Stimulated activated CD8-positive, alpha-beta memory T cell treated with anti-CD3 and anti-CD28 coated beads, Interleukin-12 subunit alpha, Interleukin-12 subunit beta, amount 100 ng/mL, for 24 hours (primary cell): ENCODE measurements around the gene IGFALS.
A peak's percentile ranks its signal among the peaks of the same experiment; 100 is the strongest.

ENCODE experiments used
- DNase-seq: peaks from one replicate; pipeline ENCODE4 v3.0.0-alpha.2; 2020; ENCODE audit errors: extremely low read depth

The IGFALS gene

GRCh38 chr16:1776991-1777374 is 16.5 kb downstream of the IGFALS start:
- DNase-seq = no peak

GRCh38 chr16:1776672-1776955 is 16.9 kb downstream of the IGFALS start:
- DNase-seq = no peak

DNA sequence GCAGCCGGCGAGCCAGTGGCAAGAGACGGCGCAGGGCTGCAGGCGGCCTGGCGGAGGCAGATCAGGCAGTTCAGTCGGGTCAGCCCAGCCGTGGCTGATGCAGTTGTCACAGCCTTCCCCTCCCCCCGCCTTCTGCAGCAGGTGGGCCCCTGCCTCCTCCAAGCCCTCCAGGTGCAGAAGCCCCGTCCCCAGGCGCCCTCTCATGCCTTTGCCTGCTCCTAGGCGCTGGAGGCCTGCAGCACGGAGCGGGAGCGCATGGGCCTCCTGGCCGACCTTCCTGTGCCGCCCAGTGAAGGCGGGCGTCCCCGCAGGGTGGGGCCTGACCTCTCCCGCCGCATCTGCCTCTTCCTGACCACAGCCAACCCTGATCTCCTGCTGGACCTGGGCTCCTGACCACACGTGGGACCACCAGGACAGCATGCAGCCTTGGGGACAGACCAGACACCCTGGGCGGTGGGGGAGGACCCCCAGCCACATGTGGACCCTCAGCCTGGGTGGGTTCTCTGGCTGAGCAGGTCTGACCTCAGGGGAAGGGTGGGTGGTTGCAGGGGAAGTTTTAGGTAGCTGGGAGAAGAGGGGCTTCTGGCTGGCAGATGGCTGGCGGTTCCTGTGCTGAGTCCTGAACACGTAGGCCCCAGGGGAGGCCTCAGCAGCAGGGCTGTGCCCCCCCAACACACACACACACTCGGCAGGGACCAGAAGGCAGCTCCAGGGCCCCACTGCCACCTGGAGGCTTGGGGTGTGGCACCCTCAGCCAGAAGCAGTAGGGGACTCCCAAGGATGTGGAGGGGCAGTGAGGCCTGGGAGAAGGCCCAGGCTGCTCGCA is 17.4 kb downstream of the IGFALS start:
- DNase-seq = no peak

DNA sequence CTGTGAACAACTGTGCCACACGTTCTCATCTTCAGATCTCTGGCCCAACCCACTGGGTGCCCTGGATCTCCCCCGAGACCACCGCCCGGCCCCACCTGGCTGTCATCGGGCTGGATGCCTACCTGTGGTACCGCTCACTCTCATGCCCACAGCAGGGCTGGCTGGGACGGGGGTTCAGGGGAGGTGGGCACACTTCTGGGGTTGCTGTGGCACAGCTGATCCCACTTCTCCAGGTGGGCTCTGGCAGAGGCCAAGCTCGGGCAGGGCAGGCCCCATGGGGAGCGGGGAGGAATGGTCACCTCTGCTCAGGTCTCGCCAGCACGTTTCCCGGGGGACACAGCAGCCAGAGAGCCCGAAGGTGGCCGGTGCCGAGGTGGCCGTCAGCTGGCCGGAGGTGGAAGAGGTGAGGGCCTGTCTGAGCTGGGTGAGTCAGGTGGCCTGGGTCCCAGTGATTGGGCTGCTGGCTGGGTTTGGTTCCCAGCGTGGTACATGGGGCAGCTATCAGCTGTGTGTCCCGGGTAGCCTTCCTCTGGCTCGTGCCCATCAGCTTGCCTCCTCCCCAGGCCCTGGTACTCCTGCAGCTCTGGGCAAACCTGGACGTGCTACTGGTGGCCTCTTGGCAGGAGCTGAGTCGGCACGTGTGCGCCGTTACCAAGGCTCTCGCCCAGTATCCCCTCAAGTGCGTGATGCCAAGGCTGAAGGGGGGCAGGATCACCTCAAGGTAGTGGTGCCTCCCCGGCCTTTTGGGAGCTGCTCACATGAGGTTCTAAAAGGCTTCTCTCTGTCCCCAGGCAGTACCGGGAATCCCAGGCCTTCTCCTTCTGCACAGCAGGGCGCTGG is 18.3 kb downstream of the IGFALS start:
- DNase-seq = no peak

GRCh38 chr16:1774448-1774780 is 19.1 kb downstream of the IGFALS start:
- no peak for DNase-seq

DNA sequence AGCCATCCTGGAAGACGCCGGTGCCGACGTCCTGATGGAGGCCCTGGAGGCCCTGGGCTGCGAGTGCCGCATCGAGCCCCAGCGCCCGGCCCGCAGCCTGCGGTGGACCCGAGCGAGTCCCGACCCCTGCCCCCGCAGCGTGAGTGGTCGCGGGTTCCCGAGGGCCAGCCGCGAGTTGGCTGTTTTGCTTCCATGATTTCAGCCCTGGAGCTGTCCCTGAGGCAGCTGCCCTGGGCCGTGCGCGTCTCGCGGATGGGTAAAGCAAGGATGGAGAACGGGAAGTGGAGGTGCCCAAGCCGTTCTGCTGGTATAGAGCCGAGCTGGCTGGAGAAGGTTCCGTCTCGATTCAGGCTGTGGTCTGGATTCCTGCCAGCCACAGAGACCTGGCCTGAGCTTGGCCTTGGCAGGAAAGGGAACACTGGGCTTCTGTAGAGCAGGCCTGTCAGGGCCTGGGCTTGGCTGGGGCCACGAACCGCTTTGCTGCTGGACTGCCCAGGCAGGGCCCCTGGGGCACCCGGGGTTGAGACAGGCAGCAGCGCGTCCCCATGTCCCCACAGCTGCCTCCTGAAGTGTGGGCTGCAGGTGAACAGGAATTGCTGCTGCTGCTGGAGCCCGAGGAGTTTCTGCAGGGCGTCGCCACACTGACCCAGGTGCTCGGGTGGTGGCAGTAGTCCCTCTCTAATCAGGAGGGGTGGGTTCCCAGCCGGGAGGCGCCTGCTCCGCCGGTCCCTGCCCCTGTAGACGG is 19.6 kb downstream of the IGFALS start:
- DNase-seq = no peak

DNA sequence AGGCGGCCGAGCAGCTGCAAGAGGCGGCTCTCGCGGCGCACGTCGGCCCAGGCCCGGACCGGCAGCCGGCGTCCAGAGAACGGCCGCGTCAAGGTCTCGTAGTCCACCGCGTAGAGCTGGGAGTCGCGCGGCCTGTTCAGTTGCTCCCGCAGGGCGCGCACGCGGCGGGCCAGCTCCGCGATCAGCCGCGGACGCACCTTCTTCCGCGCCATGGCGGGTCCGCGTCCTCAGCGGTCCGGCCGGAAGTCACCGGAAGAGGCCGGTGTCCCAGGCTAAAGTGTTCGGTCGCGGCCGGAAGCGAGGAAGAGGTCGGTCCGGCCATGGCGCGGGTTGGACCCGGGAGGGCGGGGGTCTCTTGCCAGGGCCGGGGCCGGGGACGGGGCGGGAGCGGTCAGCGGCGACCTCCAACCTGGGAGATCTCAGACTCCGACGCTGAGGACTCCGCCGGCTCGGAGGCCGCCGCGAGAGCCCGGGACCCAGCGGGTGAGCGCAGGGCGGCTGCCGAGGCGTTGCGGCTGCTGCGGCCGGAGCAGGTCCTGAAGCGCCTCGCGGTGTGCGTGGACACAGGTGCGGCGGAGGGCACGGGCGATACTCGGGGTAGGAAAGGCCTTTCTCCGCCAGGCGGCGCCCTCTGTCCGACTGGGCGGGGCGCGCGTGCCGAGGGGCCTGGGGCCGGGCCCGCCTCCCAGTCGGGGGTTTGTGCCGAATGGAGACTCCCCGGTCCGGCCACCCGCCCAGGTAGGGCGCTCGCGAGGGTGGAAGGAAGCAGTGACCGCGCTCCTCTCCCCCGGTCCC is 20.4 kb downstream of the IGFALS start, which contains the start of gene MRPS34:
MRPS34 (minus strand) TSS at position 227 of the 795 bp plus-strand sequence; CDS start at position 212, 15 bp downstream.
- peak; percentile 51 for DNase-seq

GRCh38 chr16:1772362-1772907 is 21.1 kb downstream of the IGFALS start, which contains the start of gene EME2:
TSS of gene EME2 (plus strand) at chr16:1772810. CDS start at chr16:1773228, 418 bp downstream.
- DNase-seq = no peak

DNA sequence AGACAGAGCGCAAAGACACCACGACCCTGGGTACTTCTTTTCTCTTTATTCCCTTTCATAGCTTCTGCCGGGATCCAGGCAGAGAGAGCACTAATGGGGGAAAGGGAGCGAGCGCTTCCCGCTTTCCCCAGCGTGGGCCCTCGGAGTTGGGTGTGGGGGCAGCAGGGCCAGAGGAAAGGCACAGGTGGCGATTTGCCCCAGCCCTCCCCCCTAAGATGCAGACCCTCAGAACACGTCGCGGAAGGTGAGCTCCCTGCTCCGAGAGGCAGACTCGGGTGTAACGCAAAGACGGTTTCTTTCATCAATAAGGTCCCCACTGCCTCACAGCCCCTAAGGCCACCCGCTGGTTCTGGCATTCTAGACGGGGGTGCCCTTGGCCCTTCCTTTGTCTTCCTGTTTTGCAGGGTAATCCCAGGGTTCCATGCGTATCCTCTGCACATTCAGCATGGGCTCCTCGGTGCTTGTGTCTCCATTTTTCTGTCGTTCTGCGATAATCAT is 21.6 kb downstream of the IGFALS start:
- DNase-seq = no peak

DNA sequence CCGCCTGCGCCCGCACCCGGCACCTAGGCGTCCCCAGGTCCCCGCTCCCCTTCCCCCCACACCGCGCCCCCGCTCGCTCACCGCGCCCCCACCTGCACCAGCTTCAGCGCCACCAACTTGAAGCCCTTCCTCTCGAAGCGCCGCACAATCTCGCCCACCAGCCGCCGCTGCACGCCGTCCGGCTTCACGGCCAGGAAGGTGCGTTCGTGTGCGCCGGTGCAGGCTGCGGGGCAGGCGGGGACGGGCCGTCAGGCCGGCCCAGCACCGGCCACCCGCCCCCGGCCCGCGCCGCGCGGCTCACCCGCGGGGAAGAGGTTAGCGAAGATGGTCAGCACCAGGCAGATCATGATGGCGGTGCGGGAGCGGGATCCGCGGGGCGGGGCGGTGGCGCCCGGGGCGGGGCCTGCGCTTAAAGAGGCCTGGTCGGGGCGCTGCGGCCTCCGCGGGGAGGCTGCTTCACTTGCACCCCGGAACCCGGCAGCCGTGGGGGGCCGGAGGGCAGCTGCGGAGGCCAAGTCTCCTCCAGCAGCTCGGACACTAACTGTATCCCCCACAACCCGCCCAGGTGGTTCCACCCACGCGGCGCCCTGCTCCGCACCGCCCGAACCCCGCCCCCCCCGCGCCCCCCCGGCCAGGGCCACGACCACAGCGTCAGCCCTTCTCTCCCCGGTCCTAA is 22.2 kb downstream of the IGFALS start, which contains the start of gene NME3:
NME3 (minus strand) TSS at position 356 of the 676 bp plus-strand sequence; CDS start at position 347, 9 bp downstream.
- peak; percentile 51 for DNase-seq

DNA sequence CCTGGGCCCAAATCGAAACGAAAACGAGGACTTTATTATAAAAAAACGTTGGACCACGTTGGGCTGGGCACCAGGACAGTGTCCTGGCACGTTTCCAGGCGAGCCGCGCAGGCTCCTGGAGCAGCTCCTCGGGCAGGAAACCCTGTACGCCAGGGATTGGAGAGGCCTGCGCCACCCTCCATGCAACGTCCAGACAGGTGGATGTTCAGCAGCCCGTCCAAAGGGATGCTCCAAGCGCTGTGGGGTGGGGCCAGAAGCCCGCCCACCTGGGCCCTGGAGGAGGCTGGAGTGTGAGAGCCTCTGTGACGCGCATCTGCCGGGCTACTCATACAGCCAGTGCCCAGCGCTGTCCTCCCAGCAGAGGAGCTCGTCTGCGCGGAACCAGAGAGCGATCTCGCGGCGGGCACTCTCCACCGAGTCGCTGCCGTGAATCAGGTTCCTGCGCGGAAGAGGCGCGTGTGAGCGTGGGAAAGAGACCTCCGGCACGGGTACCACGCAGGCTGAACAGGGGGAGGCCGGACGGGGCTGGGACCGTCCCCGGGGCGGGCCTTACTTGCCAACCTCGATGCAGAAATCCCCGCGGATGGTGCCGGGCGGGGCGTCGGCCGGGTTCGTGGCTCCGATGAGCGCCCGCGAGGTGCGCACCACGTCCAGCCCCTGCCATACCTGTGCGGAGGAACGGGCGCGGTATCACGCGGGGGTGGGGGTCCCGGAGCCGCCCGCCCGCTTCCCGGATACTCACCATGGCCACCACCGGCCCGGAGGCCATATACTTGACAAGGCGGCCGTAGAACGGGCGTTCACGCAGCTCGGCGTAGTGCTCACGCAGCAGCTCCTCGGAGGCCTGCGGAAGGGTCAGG is 22.9 kb downstream of the IGFALS start:
- DNase-seq = no peak

- DNase-seq = no peak
These were observed 23.9 kb downstream of the IGFALS start for GRCh38 chr16:1769402-1770300.

DNA sequence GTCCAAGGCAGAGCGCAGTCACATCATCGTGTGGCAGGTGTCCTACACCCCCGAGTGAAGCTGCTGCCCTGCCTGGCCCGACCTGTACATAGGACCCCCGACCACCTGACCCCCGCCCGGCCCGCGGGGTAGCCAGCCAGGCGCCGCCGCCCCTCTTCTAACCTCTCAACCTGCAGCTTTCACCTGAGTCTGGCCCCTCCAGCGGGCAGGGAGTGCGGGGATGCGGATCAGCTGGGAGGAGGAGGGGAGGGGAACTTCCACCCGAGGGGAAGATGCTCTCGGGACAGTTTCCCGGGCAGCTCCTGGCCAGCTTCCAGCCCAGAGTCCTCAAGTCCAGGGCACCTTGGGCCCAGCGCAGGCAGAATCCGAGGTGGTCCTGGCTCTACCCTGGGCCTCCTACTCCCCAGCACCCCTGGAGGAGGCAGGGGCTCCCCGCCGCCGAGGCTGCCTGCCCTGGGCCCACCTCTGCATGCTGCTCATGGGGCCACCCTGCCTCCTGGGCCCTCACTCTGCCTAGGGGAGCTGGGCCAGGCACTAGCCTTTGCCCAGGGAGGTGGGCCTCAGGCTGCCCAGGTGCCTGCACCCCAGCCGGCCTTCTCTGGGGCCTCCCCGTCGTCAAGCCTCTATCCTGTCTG is 24.6 kb downstream of the IGFALS start:
- DNase-seq = no peak

- DNase-seq = no peak
These were observed 25.3 kb downstream of the IGFALS start for GRCh38 chr16:1768061-1768766.

DNA sequence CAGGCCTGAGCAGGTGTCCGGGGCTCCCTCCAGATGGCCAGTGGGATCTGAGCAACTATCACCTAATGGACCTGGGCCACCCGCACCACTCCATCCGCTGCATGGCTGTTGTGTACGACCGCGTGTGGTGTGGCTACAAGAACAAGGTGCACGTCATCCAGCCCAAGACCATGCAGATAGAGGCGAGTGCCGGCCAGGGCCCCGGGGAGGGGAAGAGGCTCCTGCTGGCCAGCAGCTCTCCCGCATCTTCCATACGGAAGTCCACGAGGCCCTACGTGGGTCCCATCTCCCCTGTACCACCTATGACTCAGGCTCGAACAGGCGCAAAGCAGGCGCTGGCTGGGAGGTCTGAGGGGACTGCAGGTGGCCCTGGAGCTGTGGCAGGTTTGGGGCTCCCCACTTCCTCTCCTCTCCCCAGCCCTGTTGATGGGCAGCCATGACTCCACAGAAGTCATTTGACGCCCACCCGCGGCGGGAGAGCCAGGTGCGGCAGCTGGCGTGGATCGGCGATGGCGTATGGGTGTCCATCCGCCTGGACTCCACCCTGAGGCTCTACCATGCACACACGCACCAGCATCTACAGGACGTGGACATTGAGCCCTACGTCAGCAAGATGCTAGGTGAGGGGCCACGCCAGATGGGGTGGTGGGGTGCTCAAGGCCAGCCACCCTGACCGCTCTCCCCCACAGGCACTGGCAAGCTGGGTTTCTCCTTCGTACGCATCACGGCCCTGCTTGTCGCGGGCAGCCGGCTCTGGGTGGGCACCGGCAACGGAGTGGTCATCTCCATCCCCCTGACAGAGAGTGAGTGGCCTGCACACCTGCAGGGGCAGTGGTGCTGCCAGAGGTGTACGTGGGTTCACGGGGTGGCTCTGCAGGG is 26.1 kb downstream of the IGFALS start:
- DNase-seq = no peak

GRCh38 chr16:1766701-1767100 is 26.8 kb downstream of the IGFALS start:
- DNase-seq = no peak
